Adrenal gland (tissue), 5 donors: ENCODE data around the gene KCNA4.

Experiments
- POLR2A ChIP-seq, 2 donors: fragments of 450-650 bp; IDR thresholded peaks; one replicate each; pipeline ENCODE4 v1.6.1; 2017; ENCODE audit warnings: antibody characterized with exemption in 2 of 2, mild to moderate bottlenecking in 2 of 2, moderate library complexity in 1 of 2
- TF ChIP-seq, protein P1 (sequence below), 6 experiments: fragments of 450-650 bp in 4 of 6; fragments of 200-600 bp in 2 of 6; sonication (generic) in 1 of 6; IDR thresholded peaks; 1 replicate in 5 of 6; 2 replicates in 1 of 6; pipeline versions ENCODE4 v1.5.1 to v1.8.0; 2016 to 2021; ENCODE audit warnings: antibody characterized with exemption in 6 of 6, mild to moderate bottlenecking in 2 of 6, moderate library complexity in 1 of 6
- donor health status: DM: no; HTN: no; CAD: no.

DNA sequence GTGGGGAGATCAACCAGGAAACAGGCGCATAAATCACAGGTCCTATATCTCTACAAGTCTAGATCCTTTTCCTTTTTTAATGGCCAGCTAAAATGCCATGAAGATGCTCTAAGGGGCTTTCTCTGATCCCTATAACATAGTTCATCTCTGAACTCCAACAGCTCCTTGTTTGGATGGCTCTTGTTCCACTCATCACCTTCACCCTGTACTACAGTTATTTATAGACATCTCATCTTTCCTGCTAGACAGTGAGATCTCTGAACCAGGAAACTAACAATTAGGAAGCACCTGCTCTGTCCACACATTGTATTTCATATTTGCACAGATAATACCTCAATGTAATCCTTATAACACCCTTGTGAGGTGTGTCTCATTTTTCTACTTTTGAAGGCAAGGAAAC is 31.6 kb downstream of the KCNA4 start:
- no peak for TF ChIP-seq POLR2A (IDR thresholded peaks at IDR 0.05)
- TF ChIP-seq, protein P1, sequence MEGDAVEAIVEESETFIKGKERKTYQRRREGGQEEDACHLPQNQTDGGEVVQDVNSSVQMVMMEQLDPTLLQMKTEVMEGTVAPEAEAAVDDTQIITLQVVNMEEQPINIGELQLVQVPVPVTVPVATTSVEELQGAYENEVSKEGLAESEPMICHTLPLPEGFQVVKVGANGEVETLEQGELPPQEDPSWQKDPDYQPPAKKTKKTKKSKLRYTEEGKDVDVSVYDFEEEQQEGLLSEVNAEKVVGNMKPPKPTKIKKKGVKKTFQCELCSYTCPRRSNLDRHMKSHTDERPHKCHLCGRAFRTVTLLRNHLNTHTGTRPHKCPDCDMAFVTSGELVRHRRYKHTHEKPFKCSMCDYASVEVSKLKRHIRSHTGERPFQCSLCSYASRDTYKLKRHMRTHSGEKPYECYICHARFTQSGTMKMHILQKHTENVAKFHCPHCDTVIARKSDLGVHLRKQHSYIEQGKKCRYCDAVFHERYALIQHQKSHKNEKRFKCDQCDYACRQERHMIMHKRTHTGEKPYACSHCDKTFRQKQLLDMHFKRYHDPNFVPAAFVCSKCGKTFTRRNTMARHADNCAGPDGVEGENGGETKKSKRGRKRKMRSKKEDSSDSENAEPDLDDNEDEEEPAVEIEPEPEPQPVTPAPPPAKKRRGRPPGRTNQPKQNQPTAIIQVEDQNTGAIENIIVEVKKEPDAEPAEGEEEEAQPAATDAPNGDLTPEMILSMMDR (IDR thresholded peaks at IDR 0.05), result no peak
